H9 (cell line): Measurements from ENCODE around the gene KIAA1671. TPM values are rescaled to one million over a fixed set of nuclear protein-coding genes. Genes with fewer than 3 reads are reported as not detected.

Experiments
- DNase-seq: peaks from one replicate; pipeline ENCODE4 v3.0.0-alpha.2; 2017
- H2AFZ ChIP-seq: one replicate; pipeline ENCODE4 v1.6.1; 2013; ENCODE audit warnings: mild to moderate bottlenecking, low read length, control low read depth, moderate library complexity
- H2AK5ac ChIP-seq: 2 replicates; pipeline ENCODE4 v1.6.1; 2013; ENCODE audit warnings: low read length, control low read depth, mixed read lengths; ENCODE audit not compliant: insufficient read length
- H2BK120ac ChIP-seq: one replicate; pipeline ENCODE4 v1.6.1; 2013; ENCODE audit warnings: low read depth, mild to moderate bottlenecking, low read length, control low read depth, inconsistent platforms; ENCODE audit not compliant: poor library complexity, severe bottlenecking
- H2BK12ac ChIP-seq: 2 replicates; pipeline ENCODE4 v1.6.1; 2013; ENCODE audit warnings: low read length, control low read depth, mixed read lengths, low read depth; ENCODE audit not compliant: insufficient read length
- H2BK15ac ChIP-seq: 2 replicates; pipeline ENCODE4 v1.6.1; 2013; ENCODE audit warnings: low read depth, low read length, control low read depth
- H2BK20ac ChIP-seq: one replicate; pipeline ENCODE4 v1.6.1; 2013; ENCODE audit warnings: low read depth, mild to moderate bottlenecking, low read length, control low read depth, inconsistent platforms; ENCODE audit not compliant: poor library complexity, severe bottlenecking
- H2BK5ac ChIP-seq: 2 replicates; pipeline ENCODE4 v1.6.1; 2013; ENCODE audit warnings: low read length, control low read depth, mixed read lengths; ENCODE audit not compliant: insufficient read length
- H3K14ac ChIP-seq: 2 replicates; pipeline ENCODE4 v1.6.1; 2013; ENCODE audit warnings: low read length, control low read depth; ENCODE audit not compliant: insufficient read depth
- H3K18ac ChIP-seq: 2 replicates; pipeline ENCODE4 v1.6.1; 2013; ENCODE audit warnings: low read depth, mild to moderate bottlenecking, mixed read lengths, low read length, control low read depth; ENCODE audit not compliant: insufficient read length
- H3K23ac ChIP-seq: 2 replicates; pipeline ENCODE4 v1.6.1; 2013; ENCODE audit warnings: low read length, control low read depth, mixed read lengths, low read depth; ENCODE audit not compliant: insufficient read length
- H3K23me2 ChIP-seq: 2 replicates; pipeline ENCODE4 v1.6.1; 2013; ENCODE audit warnings: low read depth, mild to moderate bottlenecking, mixed read lengths, low read length, control low read depth; ENCODE audit not compliant: insufficient read length, poor library complexity, severe bottlenecking
- H3K27ac ChIP-seq: 2 replicates; pipeline ENCODE4 v1.5.1; 2013; ENCODE audit warnings: low read length, control low read depth, mixed read lengths, low read depth; ENCODE audit not compliant: insufficient read length
- H3K27me3 ChIP-seq: 2 replicates; pipeline ENCODE4 v1.6.1; 2013; ENCODE audit warnings: low read length, control low read depth, inconsistent platforms; ENCODE audit not compliant: insufficient read depth
- H3K4ac ChIP-seq: 2 replicates; pipeline ENCODE4 v1.6.1; 2013; ENCODE audit warnings: low read depth, mild to moderate bottlenecking, control low read depth, inconsistent platforms, low read length, moderate library complexity
- H3K4me1 ChIP-seq: 2 replicates; pipeline ENCODE4 v1.6.1; 2013; ENCODE audit warnings: low read length, control low read depth, inconsistent platforms; ENCODE audit not compliant: insufficient read depth
- H3K4me2 ChIP-seq: 2 replicates; pipeline ENCODE4 v1.6.1; 2013; ENCODE audit warnings: low read length, control low read depth, mixed read lengths; ENCODE audit not compliant: insufficient read length, insufficient read depth
- H3K56ac ChIP-seq: 2 replicates; pipeline ENCODE4 v1.6.1; 2013; ENCODE audit warnings: low read depth, mild to moderate bottlenecking, mixed read lengths, low read length, control low read depth; ENCODE audit not compliant: insufficient read length
- H3K79me1 ChIP-seq: 2 replicates; pipeline ENCODE4 v1.6.1; 2013; ENCODE audit warnings: low read depth, mild to moderate bottlenecking, moderate library complexity, low read length, control low read depth, inconsistent platforms; ENCODE audit not compliant: insufficient read depth, poor library complexity, severe bottlenecking
- H3K79me2 ChIP-seq: 2 replicates; pipeline ENCODE4 v1.6.1; 2013; ENCODE audit warnings: low read length, control low read depth, inconsistent platforms; ENCODE audit not compliant: insufficient read depth
- H3K9ac ChIP-seq: 2 replicates; pipeline ENCODE4 v1.6.1; 2013; ENCODE audit warnings: low read length, control low read depth, mixed read lengths; ENCODE audit not compliant: insufficient read length; ENCODE audit errors: extremely low read depth
- H3K9me3 ChIP-seq: one replicate; pipeline ENCODE4 v1.6.1; 2013; ENCODE audit warnings: low read depth, low read length, inconsistent platforms; ENCODE audit not compliant: control insufficient read depth
- H3T11ph ChIP-seq: one replicate; pipeline ENCODE4 v1.6.1; 2013; ENCODE audit warnings: mild to moderate bottlenecking, low read length, control low read depth, inconsistent platforms
- H4K20me1 ChIP-seq: one replicate; pipeline ENCODE4 v1.6.1; 2013; ENCODE audit not compliant: control insufficient read depth, insufficient read length, insufficient read depth
- H4K5ac ChIP-seq: 2 replicates; pipeline ENCODE4 v1.6.1; 2013; ENCODE audit warnings: low read depth, mild to moderate bottlenecking, mixed read lengths, low read length, control low read depth; ENCODE audit not compliant: insufficient read length
- H4K8ac ChIP-seq: replicated peaks from 2 replicates; pipeline ENCODE4 v1.6.1; 2013; ENCODE audit warnings: low read length, control low read depth, mixed read lengths, low read depth; ENCODE audit not compliant: insufficient read length
- H4K91ac ChIP-seq: 2 replicates; pipeline ENCODE4 v1.6.1; 2013; ENCODE audit warnings: low read depth, mild to moderate bottlenecking, moderate library complexity, mixed read lengths, low read length, control low read depth; ENCODE audit not compliant: insufficient read length
- H3K27ac Mint-ChIP-seq, 3 experiments: 2 replicates in 2 of 3; 3 replicates in 1 of 3; pipeline ENCODE4 v1.8.0; 2020 to 2021; ENCODE audit warnings: mixed read lengths in 3 of 3, mild to moderate bottlenecking in 1 of 3, moderate library complexity in 1 of 3
- H3K27me3 Mint-ChIP-seq: 2 replicates; pipeline ENCODE4 v1.8.0; 2021; ENCODE audit warnings: low read depth, mild to moderate bottlenecking, moderate library complexity, mixed read lengths
- H3K36me3 Mint-ChIP-seq, 3 experiments: 2 replicates in 2 of 3; 3 replicates in 1 of 3; pipeline ENCODE4 v1.8.0; 2020 to 2021; ENCODE audit warnings: low read depth in 3 of 3, mixed read lengths in 3 of 3; ENCODE audit not compliant: insufficient read depth in 1 of 3
- H3K4me1 Mint-ChIP-seq, 2 experiments: 2 replicates each; pipeline ENCODE4 v1.8.0; 2020; ENCODE audit warnings: mixed read lengths in 2 of 2
- H3K4me3 Mint-ChIP-seq, 2 experiments: 2 replicates in 1 of 2; 3 replicates in 1 of 2; pipeline ENCODE4 v1.8.0; 2020 to 2021; ENCODE audit warnings: mild to moderate bottlenecking in 2 of 2, mixed read lengths in 2 of 2, moderate library complexity in 1 of 2
- H3K9me3 Mint-ChIP-seq, 2 experiments: 2 replicates in 1 of 2; 3 replicates in 1 of 2; pipeline ENCODE4 v1.8.0; 2020; ENCODE audit warnings: mild to moderate bottlenecking in 2 of 2, mixed read lengths in 2 of 2, moderate library complexity in 1 of 2
- CTCF ChIP-seq: fragments of 200-600 bp; sonication (generic); conservative IDR thresholded peaks from 3 replicates; pipeline ENCODE4 v1.8.0; 2021; ENCODE audit warnings: antibody characterized with exemption, mild to moderate bottlenecking
- WGBS: extraction: QIAGEN DNeasy Blood & Tissue Kit; methylation state at CpG from one replicate; pipeline ENCODE4 v1.1.7; 2013; ENCODE audit warnings: missing lambda C conversion rate, low lambda C conversion rate, mixed read lengths; ENCODE audit not compliant: insufficient read length; ENCODE audit errors: extremely low coverage; 5-methylcytosine and 5-hydroxymethylcytosine counted together
- total RNA-seq: library from RNA; stranded (reverse); gene quantifications from 2 replicates; pipeline ENCODE4 v1.2.1, GENCODE V29; 2021

Gene KIAA1671
- total RNA-seq, 1 experiment from 2014 or later = 22.6 TPM

- Histone ChIP-seq H3K23me2 (peaks cover 3% of the 10 kb centered on the region), H3K79me1 (no peaks in the 10 kb centered on the region), H3K56ac (no peak overlapping the region), H2BK15ac (no peak overlapping the region), H3K9ac (no peak overlapping the region), H4K5ac (no peak overlapping the region), H3K9me3 (no peaks in the 10 kb centered on the region), H3K14ac (no peak overlapping the region; the same call in 1 of the 2 replicates), H3K23ac (no peak overlapping the region), H2BK120ac (no peak overlapping the region), H4K20me1 (no peaks in the 10 kb centered on the region), H3K79me2 (no peaks in the 10 kb centered on the region), H3K4me2 (no peak overlapping the region), H3K27ac (no peak overlapping the region), H4K8ac (no peak overlapping the region), H3K27me3 (no peaks in the 10 kb centered on the region), H2AFZ (no peak overlapping the region), H4K91ac (no peak overlapping the region), H3T11ph (no peak overlapping the region), H3K4ac (no peak overlapping the region), H2BK5ac (no peak overlapping the region), H2BK20ac (no peak overlapping the region), H3K18ac (no peak overlapping the region), H2BK12ac (no peak overlapping the region), H2AK5ac (no peak overlapping the region), H3K4me1 (no peaks in the 10 kb centered on the region; the same call in 1 of the 2 replicates)
- Mint-ChIP-seq H3K4me1 (peaks cover 16 to 24% of the 10 kb centered on the region in 2 experiments), H3K9me3 (no peaks in the 10 kb centered on the region), H3K27ac (peak overlapping the region in 2 of 3 experiments; percentile 59; a peak in 3 of 7 replicates), H3K27me3 (no peaks in the 10 kb centered on the region), H3K36me3 (peaks cover 3 to 6% (median 4%) of the 10 kb centered on the region in 3 experiments; a peak in 5 of 7 replicates), H3K4me3 (no peak overlapping the region)
- DNase-seq = no peak
- TF ChIP-seq CTCF = no peak
- no CpG with 5 or more reads among the region's 16 CpGs for WGBS
Observed at GRCh38 chr22:25064894-25065560, 112.5 kb downstream of the KIAA1671 start.
